GM21447 (cell line): ENCODE measurements around the gene ABCB10.
A peak's percentile ranks its signal among the peaks of the same experiment; 100 is the strongest.
"Not testable (repeated sequence)": the region's sequence is repeated elsewhere in the genome, so short reads cannot be mapped to it uniquely, and the experiment has no call there.

Experiments used
- ATAC-seq: cut with Tn5 transposase; IDR thresholded peaks from one replicate; pipeline ENCODE4 v1.9.1; 2021; ENCODE audit not compliant: unreplicated experiment

Gene ABCB10

DNA sequence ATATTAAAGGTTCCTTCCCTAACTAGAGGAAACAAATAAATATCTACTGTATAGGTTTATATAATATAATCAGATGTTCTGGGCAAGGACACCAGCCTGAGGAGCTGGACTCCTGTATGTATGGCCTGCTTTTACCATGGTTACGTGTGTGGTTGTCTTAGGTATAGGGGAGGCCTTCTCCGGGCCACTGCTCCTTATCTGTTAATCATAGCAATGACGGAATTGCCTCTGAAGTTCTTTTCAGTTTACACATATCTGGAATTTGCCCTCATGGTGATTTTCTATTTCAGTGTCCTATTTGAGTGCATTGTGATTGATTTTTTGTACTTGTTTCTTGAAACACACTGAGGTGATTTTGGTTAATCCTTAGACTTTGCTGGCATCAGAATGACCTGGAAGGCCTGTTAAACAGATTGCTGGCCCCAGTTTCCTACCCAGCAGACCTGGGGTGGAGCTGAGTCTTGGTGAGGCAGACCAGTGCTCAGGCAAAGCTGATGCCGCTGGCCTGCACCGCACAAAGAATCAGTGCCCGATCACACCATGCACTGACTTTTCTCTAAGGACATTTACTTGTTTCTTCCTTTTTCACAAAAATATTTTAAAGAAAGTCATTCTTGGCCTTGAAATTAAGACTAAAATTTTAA is 18.5 kb downstream of the ABCB10 start:
- no peak for ATAC-seq

DNA sequence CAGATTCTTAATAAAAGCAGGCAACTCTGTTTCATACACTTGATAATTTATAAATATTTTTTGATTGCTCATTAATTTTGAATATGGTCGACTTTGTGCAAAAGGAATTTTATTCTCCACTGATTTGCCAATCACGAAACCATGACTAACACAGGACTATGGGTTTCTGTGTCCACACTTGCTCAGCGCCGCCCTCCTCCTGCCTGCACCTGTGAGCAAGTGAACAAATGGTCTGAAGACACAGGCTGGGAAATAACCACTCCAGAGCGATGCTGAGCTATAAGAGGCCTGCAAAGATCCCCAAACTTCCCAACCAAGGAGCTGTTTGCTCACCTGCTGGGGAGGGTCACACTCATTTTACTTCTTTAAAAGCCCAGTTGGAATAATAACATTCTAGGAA is 19.6 kb downstream of the ABCB10 start:
- no peak for ATAC-seq

DNA sequence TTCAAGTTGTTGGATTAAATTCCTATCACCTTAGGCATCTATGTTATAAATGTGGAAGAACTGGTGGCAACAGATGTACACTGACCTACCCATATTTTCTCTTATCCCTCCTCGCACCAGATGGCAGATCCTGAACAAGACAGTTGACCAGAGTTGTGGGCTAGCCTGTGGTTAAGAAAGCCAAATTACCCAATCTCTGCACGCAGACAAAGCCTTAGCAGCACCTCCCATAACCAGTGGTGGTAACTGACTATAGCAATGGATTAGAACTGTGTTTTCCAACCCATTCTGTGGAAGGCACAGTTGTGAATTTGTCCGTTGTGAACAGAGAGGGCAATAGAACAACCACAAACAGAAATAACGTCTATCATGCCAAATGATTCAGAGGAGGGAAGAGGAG is 20.6 kb downstream of the ABCB10 start:
- no peak for ATAC-seq

DNA sequence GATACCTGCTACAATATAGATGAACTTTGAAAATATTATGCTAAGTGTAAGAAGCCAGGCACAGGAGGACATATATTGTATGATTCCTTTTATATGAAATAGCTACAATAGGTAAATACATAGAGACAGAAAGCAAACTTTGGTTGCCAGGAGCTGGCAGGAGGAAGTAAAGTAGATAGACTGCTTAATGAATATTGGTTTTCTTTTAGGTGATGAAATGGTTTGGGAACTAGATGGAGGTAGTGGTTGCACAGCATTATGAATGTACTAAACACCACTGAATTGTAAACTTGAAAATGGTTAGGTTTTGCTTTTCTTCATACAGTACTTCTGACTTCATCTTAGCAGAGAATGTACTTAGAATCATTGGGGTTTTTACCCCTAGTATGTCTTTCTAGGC is 21.5 kb downstream of the ABCB10 start:
- no peak for ATAC-seq

DNA sequence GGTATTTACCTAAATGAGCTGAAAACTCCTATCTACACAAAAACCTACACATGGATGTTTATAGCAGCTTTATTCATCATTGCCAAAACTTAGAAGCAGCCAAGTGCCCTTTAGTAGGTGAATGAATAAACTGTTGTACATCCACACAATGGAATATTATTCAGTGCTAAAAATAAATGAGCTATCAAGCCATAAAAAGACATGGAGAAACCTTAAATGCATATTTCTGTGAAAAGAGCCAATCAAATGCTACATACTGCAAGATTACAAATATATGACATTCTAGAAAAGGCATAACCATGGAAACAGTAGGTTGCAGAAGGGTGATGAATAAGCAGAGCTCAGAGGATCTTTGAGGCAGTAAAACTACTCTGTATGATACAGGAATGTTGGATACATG is 23.3 kb downstream of the ABCB10 start:
- no peak for ATAC-seq

DNA sequence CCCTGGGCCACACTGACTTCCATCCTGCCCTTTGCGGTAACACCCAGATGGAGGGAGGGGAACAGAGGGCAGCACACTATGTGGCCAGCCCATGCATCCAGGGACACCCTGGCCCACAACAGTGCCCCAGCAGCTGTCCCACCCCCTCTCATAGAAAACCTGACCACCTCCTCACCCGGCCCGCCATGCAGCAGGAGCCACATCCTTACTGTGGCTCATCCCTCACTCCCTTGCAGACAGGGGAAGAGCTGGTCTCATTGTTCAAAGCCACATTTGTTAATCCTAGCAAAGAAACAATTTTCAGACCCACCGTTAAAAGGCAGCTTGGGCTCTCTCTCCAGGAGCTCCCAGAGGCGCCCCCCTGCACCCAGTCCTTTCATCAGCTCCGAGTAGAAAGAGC is 27.2 kb downstream of the ABCB10 start:
- no peak for ATAC-seq

GRCh38 chr1:229529639-229530038 is 28.9 kb downstream of the ABCB10 start:
- ATAC-seq, result no peak

- no peak for ATAC-seq
Observed at GRCh38 chr1:229526695-229527094, 31.8 kb downstream of the ABCB10 start.

- no peak for ATAC-seq
Observed at GRCh38 chr1:229523052-229523451, 35.5 kb downstream of the ABCB10 start.

GRCh38 chr1:229514578-229515275 is 43.8 kb downstream of the ABCB10 start:
- no peak for ATAC-seq

GRCh38 chr1:229511625-229512024 is 46.9 kb downstream of the ABCB10 start:
- not testable (repeated sequence) for ATAC-seq

DNA sequence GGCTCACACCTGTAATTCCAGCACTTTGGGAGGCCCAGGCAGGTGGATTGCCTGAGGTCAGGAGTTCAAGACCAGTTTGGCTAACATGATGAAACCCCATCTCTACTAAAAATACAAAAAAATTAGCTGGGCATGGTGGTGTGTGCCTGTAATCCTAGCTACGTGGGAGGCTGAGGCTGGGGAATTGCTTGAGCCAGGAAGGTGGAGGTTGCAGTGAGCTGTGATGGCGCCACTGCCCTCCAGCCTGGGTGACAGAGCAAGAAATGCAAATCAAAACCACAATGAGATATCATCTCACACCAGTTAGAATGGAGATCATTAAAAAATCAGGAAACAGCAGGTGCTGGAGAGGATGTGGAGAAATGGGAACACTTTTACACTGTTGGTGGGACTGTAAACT is 47.3 kb downstream of the ABCB10 start:
- ATAC-seq, result not testable (repeated sequence)

GRCh38 chr1:229509576-229509975 is 48.9 kb downstream of the ABCB10 start:
- ATAC-seq, result no peak

GRCh38 chr1:229508823-229509337 is 49.6 kb downstream of the ABCB10 start:
- no peak for ATAC-seq

GRCh38 chr1:229507951-229508822 is 50.3 kb downstream of the ABCB10 start, which contains the start of gene NUP133:
Gene NUP133 (minus strand): TSS chr1:229508341. CDS start chr1:229508249, 92 bp downstream.
- peak; percentile 92 for ATAC-seq

GRCh38 chr1:229507502-229507901 is 51.0 kb downstream of the ABCB10 start:
- ATAC-seq, result peak; percentile 12

- ATAC-seq, result no peak
Observed at GRCh38 chr1:229506633-229507032, 51.9 kb downstream of the ABCB10 start.

- ATAC-seq, result no peak
Observed at GRCh38 chr1:229495782-229496181, 62.7 kb downstream of the ABCB10 start.

DNA sequence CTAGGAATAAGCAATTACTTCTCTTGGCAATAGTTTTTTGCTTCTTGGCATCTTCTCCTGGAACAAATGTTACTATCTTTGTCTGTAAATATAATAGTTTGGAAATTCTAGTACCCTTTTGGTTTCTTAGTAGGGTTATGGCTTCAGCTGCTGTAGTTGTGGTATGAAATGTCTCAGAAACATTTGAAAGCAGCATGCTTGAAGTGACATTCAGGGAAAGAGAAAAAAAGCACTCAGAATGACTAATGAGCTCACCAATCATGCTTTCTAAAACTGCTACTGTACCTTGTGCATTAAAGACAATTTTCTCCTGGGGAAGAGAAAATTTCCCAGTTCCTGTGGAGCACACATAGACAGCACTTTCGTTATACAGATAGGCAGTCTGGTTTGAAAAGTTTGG is 71.3 kb downstream of the ABCB10 start:
- no peak for ATAC-seq

DNA sequence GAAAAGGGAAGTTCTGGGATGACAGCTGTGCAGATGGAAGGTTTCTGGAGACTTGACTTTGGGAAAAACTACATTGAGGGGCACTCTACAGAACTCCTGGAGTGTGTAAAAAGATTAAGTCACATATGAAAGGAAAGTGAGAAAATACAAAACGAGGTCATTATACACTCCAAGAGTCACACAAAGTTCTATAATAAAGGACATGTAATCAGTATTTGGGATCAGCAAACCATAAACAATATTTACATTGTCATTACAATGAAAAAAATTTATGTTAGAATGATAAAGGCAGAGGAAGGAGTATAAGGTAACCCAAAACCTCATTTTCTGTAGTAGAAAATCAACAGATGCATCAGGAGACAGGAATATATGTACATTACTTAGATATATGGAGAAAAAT is 73.2 kb downstream of the ABCB10 start:
- no peak for ATAC-seq

GRCh38 chr1:229482511-229482910 is 76.0 kb downstream of the ABCB10 start:
- no peak for ATAC-seq
